Upper lobe of left lung (tissue), 6 donors: ENCODE data around the gene BMPR2. TPM values are rescaled to one million over a fixed set of nuclear protein-coding genes. Genes with fewer than 3 reads are reported as not detected.
A peak's percentile ranks its signal among the peaks of the same experiment; 100 is the strongest.
"Not testable (repeated sequence)": the region's sequence is repeated elsewhere in the genome, so short reads cannot be mapped to it uniquely, and the experiment has no call there.

Experiments
- ATAC-seq, 2 donors: fragments of 200-7000 bp; cut with Tn5 transposase; one replicate each; pipeline ENCODE4 v1.9.1; 2022; ENCODE audit warnings: mild to moderate bottlenecking in 2 of 2, moderate library complexity in 2 of 2; ENCODE audit not compliant: low FRiP score in 2 of 2
- DNase-seq, 2 donors: peaks; one replicate each; pipeline ENCODE4 v3.0.0-alpha.2; 2019 to 2020
- H3K27ac ChIP-seq, 4 donors: fragments of 200-600 bp; sonication (generic); one replicate each; pipeline ENCODE4 v1.5.1; 2016 to 2019
- H3K27me3 ChIP-seq, 4 donors: fragments of 200-600 bp; sonication (generic); one replicate each; pipeline ENCODE4 v1.5.1; 2017 to 2019
- H3K36me3 ChIP-seq, 4 donors: fragments of 200-600 bp; sonication (generic); one replicate each; pipeline ENCODE4 v1.5.1; 2016 to 2019
- H3K4me1 ChIP-seq, 4 donors: fragments of 200-600 bp; sonication (generic); one replicate each; pipeline ENCODE4 v1.5.1; 2018 to 2019
- H3K4me3 ChIP-seq, 4 donors: fragments of 200-600 bp; sonication (generic); one replicate each; pipeline ENCODE4 v1.5.1; 2017 to 2019; ENCODE audit warnings: mild to moderate bottlenecking in 2 of 4, moderate library complexity in 1 of 4
- H3K9me3 ChIP-seq, 4 donors: fragments of 200-600 bp; sonication (generic); one replicate each; pipeline ENCODE4 v1.5.1; 2018 to 2019
- EP300 ChIP-seq, 4 donors: sonication (generic); formaldehyde crosslinking; IDR thresholded peaks; one replicate each; pipeline ENCODE4 v1.5.1; 2017; ENCODE audit warnings: antibody characterized with exemption in 4 of 4, control low read depth in 2 of 4
- POLR2A ChIP-seq, 4 donors: fragments of 450-650 bp; IDR thresholded peaks; one replicate each; pipeline ENCODE4 v1.5.1; 2016 to 2017; ENCODE audit warnings: antibody characterized with exemption in 4 of 4, mild to moderate bottlenecking in 2 of 4
- POLR2AphosphoS5 ChIP-seq, 2 donors: sonication (generic); formaldehyde crosslinking; IDR thresholded peaks; one replicate each; pipeline ENCODE4 v1.5.1; 2017; ENCODE audit warnings: antibody characterized with exemption in 2 of 2
- WGBS, 2 donors: methylation state at CpG; one replicate each; pipeline ENCODE4 v1.1.5; 2017 to 2018; 5-methylcytosine and 5-hydroxymethylcytosine counted together
- total RNA-seq, 6 donors: library from RNA; depleted of rRNA in 4 of 6; stranded (reverse); fragments of >200 nt in 4 of 6; gene quantifications; one replicate each; pipeline versions ENCODE4 v1.1.0 to v1.2.1, GENCODE V29; 2016 to 2021
- TF ChIP-seq, protein P1 (sequence below), 6 experiments: fragments of 450-650 bp in 4 of 6; fragments of 200-600 bp in 2 of 6; sonication (generic) in 2 of 6; IDR thresholded peaks; one replicate each; pipeline ENCODE4 v1.5.1; 2016 to 2019; ENCODE audit warnings: antibody characterized with exemption in 6 of 6
- donor health status: DM: no; HTN: no; CAD: no; lungs with moderate emphysema.
- donor health status: DM: no; HTN: yes; CAD: no; lungs with severe emphysema.

Gene BMPR2
- total RNA-seq, 6 donors from 2014 or later: 23.0 to 133 (median 77.2) TPM

DNA sequence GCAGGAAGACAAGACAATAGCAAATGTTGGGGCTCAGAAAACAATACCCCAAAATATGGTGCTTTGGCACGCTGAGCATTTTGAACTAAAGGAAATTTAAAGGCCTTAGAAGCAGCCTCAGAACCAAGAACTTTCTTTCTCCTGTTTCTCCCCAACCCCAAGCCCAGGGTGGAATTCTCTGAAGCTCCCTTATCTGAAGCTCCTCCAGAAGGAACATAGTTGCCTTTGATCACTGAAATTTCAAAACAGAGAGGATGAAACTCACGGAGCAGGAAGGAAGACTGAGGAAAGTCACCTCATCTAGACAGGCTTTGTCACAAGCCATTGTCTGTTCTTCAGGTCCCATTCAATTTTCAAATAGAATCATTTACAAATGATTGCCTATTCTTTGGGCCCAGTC is 15.5 kb upstream of the BMPR2 start:
- WGBS, 2 donors: 85 to 90% methylated on average over 2 of the region's 2 CpGs
- Histone ChIP-seq H3K9me3 (no peaks in the 10 kb centered on the region), H3K36me3 (no peaks in the 10 kb centered on the region), H3K4me1 (no peaks in the 10 kb centered on the region), H3K4me3 (no peak overlapping the region), H3K27ac (no peak overlapping the region), H3K27me3 (no peaks in the 10 kb centered on the region)
- ATAC-seq (no peak), DNase-seq (no peak)
- TF ChIP-seq, protein P1, sequence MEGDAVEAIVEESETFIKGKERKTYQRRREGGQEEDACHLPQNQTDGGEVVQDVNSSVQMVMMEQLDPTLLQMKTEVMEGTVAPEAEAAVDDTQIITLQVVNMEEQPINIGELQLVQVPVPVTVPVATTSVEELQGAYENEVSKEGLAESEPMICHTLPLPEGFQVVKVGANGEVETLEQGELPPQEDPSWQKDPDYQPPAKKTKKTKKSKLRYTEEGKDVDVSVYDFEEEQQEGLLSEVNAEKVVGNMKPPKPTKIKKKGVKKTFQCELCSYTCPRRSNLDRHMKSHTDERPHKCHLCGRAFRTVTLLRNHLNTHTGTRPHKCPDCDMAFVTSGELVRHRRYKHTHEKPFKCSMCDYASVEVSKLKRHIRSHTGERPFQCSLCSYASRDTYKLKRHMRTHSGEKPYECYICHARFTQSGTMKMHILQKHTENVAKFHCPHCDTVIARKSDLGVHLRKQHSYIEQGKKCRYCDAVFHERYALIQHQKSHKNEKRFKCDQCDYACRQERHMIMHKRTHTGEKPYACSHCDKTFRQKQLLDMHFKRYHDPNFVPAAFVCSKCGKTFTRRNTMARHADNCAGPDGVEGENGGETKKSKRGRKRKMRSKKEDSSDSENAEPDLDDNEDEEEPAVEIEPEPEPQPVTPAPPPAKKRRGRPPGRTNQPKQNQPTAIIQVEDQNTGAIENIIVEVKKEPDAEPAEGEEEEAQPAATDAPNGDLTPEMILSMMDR (IDR thresholded peaks at IDR 0.05): no peak
- TF ChIP-seq POLR2A (IDR thresholded peaks at IDR 0.05): no peak
- TF ChIP-seq POLR2AphosphoS5 (IDR thresholded peaks at IDR 0.05): no peak
- TF ChIP-seq EP300 (IDR thresholded peaks at IDR 0.05): no peak

DNA sequence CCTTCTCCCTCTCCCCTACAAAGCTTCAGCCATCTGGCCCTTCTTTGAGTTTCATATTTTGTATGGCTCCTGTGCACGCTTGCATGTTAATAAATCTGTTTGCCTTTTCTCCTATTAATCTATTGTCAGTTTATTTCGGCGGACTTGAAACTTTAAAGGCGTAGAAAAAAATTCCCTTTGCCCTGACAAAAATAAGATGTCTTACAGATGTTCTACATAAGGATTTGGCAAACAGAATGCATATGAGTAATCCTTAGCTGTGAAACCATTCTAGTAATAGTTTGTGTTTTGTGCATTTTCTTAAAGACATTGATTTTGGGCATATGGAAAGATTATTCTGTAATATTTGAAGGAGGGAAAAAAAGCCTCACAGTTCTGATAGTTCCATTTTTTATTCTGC is 15.0 kb upstream of the BMPR2 start:
- WGBS, 2 donors: 87 to 99% methylated on average over 4 of the region's 4 CpGs
- no peak for ATAC-seq

DNA sequence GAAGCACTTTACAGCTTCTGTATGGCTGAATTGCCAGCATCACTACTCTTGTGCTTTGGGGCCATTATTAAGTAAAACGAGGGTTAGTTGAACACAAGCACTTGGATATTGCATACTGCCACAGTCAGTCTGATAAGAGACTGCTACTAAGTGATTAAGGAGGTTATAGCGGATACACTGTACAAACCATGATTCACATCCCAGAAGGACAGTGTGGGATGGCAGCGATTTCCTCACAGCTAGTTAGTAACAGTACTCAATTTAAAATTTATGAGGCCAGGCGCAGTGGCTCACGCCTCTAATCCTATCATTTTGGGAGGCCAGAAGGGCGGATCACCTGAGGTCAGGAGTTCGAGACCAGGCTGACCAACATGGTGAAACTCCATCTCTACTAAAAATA is 2.6 kb upstream of the BMPR2 start:
- Histone ChIP-seq H3K27me3 (no peaks in the 10 kb centered on the region), H3K27ac (no peak overlapping the region), H3K36me3 (no peaks in the 10 kb centered on the region), H3K4me1 (peaks cover 0 to 8% (median 5%) of the 10 kb centered on the region in 4 donors), H3K4me3 (no peak overlapping the region), H3K9me3 (no peaks in the 10 kb centered on the region)
- 89 to 94% methylated on average over 7 of the region's 7 CpGs for WGBS, 2 donors
- DNase-seq (no peak), ATAC-seq (no peak)
- TF ChIP-seq POLR2A (IDR thresholded peaks at IDR 0.05) (no peak), POLR2AphosphoS5 (IDR thresholded peaks at IDR 0.05) (no peak), EP300 (IDR thresholded peaks at IDR 0.05) (no peak)
- TF ChIP-seq, protein P1 (IDR thresholded peaks at IDR 0.05): no peak

More for the DNA sequence above, 15.0 kb upstream of the BMPR2 start:
- Histone ChIP-seq H3K36me3 (no peaks in the 10 kb centered on the region), H3K9me3 (no peaks in the 10 kb centered on the region), H3K27me3 (no peaks in the 10 kb centered on the region), H3K4me1 (no peaks in the 10 kb centered on the region), H3K27ac (no peak overlapping the region), H3K4me3 (no peak overlapping the region)
- no peak for DNase-seq
- TF ChIP-seq EP300 (IDR thresholded peaks at IDR 0.05): no peak
- TF ChIP-seq POLR2A (IDR thresholded peaks at IDR 0.05): no peak
- TF ChIP-seq, protein P1 (IDR thresholded peaks at IDR 0.05): no peak
- TF ChIP-seq POLR2AphosphoS5 (IDR thresholded peaks at IDR 0.05): no peak

- DNase-seq, H3K9me3 ChIP-seq, ATAC-seq, H3K4me1 ChIP-seq, H3K27me3 ChIP-seq, H3K36me3 ChIP-seq: not testable (repeated sequence)
- WGBS, 2 donors: 74 to 81% methylated on average over 22 of the region's 22 CpGs
- Histone ChIP-seq H3K4me3 (peak overlapping the region in 3 of 4 donors; percentile 77 to 87 (median 84)), H3K27ac (peak overlapping the region; percentile 93 to 97 (median 96))
Observed at GRCh38 chr2:202374383-202374782, 1.7 kb upstream of the BMPR2 start.

GRCh38 chr2:202375033-202375608 is 1.0 kb upstream of the BMPR2 start:
- peak; percentile 45 to 63 for TF ChIP-seq POLR2AphosphoS5 (IDR thresholded peaks at IDR 0.05)
- TF ChIP-seq, protein P1 (IDR thresholded peaks at IDR 0.05): no peak
- peak in 2 of 4 donors; percentile 6 to 36 for TF ChIP-seq EP300 (IDR thresholded peaks at IDR 0.05)
- no peak for TF ChIP-seq POLR2A (IDR thresholded peaks at IDR 0.05)
- Histone ChIP-seq H3K4me1 (peaks cover 7 to 11% (median 8%) of the 10 kb centered on the region in 4 donors), H3K27ac (peak overlapping the region; percentile 93 to 97 (median 96)), H3K4me3 (peak overlapping the region; percentile 27 to 87 (median 80)), H3K9me3 (no peaks in the 10 kb centered on the region), H3K27me3 (no peaks in the 10 kb centered on the region), H3K36me3 (no peaks in the 10 kb centered on the region)
- DNase-seq: peak; percentile 38 to 85
- peak; percentile 50 to 55 for ATAC-seq
- 1% methylated on average over 16 to 33 of the region's 33 CpGs for WGBS, 2 donors
